Muscle layer of colon (tissue), 2 donors: Measurements from ENCODE around the gene ZNF732.
A peak's percentile ranks its signal among the peaks of the same experiment; 100 is the strongest.
"Not testable (repeated sequence)": the region's sequence is repeated elsewhere in the genome, so short reads cannot be mapped to it uniquely, and the experiment has no call there.

ENCODE experiments used
- H3K27ac ChIP-seq: one replicate; pipeline ENCODE4 v1.7.0; 2013; ENCODE audit warnings: low read depth, mild to moderate bottlenecking, low read length, moderate library complexity
- H3K27me3 ChIP-seq, 2 donors: one replicate each; pipeline ENCODE4 v1.7.0; 2013; ENCODE audit warnings: low read length in 2 of 2, mild to moderate bottlenecking in 2 of 2; ENCODE audit not compliant: insufficient read depth in 2 of 2, control insufficient read depth in 1 of 2
- H3K36me3 ChIP-seq: one replicate; pipeline ENCODE4 v1.7.0; 2013; ENCODE audit warnings: mild to moderate bottlenecking, low read length; ENCODE audit not compliant: insufficient read depth
- H3K4me1 ChIP-seq: one replicate; pipeline ENCODE4 v1.7.0; 2013; ENCODE audit warnings: mild to moderate bottlenecking, low read length; ENCODE audit not compliant: insufficient read depth
- H3K4me3 ChIP-seq, 2 donors: one replicate each; pipeline ENCODE4 v1.7.0; 2013; ENCODE audit warnings: low read length in 2 of 2, low read depth in 1 of 2, mild to moderate bottlenecking in 1 of 2, moderate library complexity in 1 of 2
- H3K9ac ChIP-seq: one replicate; pipeline ENCODE4 v1.7.0; 2013; ENCODE audit warnings: low read length
- H3K9me3 ChIP-seq: one replicate; pipeline ENCODE4 v1.7.0; 2013; ENCODE audit warnings: mild to moderate bottlenecking, low read length
- donor health status: abdominal sarcoma.
- donor health status: Adenocarcinoma of cecum.

The ZNF732 gene

DNA sequence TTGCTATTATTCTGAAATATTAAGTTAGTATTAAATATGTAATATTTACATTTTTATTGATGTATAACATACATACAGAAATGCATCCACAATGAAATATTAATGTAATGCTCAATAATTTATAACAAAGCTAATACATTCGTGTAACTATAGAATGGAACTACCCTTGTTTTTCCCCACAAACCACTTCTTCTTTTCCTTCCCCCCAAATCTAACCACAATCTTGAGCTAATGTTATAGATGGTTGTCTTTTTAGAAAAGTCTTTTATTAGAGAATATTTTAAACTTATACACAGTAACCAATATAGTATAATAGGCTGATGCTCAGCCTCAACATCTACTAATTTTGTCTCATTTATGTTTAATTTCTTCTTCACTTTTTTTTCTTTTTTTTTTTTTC lies 4.5 kb upstream of the ZNF732 start:
- Histone ChIP-seq H3K36me3 (no peaks in the 10 kb centered on the region), H3K9ac (no peak overlapping the region), H3K9me3 (no peaks in the 10 kb centered on the region), H3K4me3 (no peak overlapping the region), H3K27ac (no peak overlapping the region), H3K27me3 (peaks cover 0 to 8% of the 10 kb centered on the region in 2 donors), H3K4me1 (no peaks in the 10 kb centered on the region)

GRCh38 chr4:306551-306961 lies 1.3 kb upstream of the ZNF732 start:
- H3K4me3 ChIP-seq: no peak overlapping the region
- H3K9me3 ChIP-seq: no peaks in the 10 kb centered on the region
- H3K4me1 ChIP-seq: no peaks in the 10 kb centered on the region
- H3K27ac ChIP-seq: no peak overlapping the region
- H3K27me3 ChIP-seq: peaks cover 0 to 12% of the 10 kb centered on the region in 2 donors
- no peaks in the 10 kb centered on the region for H3K36me3 ChIP-seq
- H3K9ac ChIP-seq: no peak overlapping the region

- H3K9me3 ChIP-seq, H3K9ac ChIP-seq, H3K4me1 ChIP-seq, H3K27ac ChIP-seq, H3K36me3 ChIP-seq: not testable (repeated sequence)
- peak overlapping the region in 1 of 2 donors; percentile 45 for H3K4me3 ChIP-seq
- H3K27me3 ChIP-seq: peaks cover 0 to 12% of the 10 kb centered on the region in 2 donors
Measured at GRCh38 chr4:304516-304915, 758 bp downstream of the ZNF732 start.

- H3K9me3 ChIP-seq: no peaks in the 10 kb centered on the region
- H3K36me3 ChIP-seq: no peaks in the 10 kb centered on the region
- H3K4me1 ChIP-seq: no peaks in the 10 kb centered on the region
- H3K9ac ChIP-seq: no peak overlapping the region
- H3K27me3 ChIP-seq: peaks cover 0 to 12% of the 10 kb centered on the region in 2 donors
- no peak overlapping the region for H3K4me3 ChIP-seq
- no peak overlapping the region for H3K27ac ChIP-seq
Measured at GRCh38 chr4:302381-302780, 2.9 kb downstream of the ZNF732 start.

- H3K9me3 ChIP-seq: no peaks in the 10 kb centered on the region
- no peak overlapping the region for H3K27ac ChIP-seq
Measured at GRCh38 chr4:294732-295131, 10.5 kb downstream of the ZNF732 start.

DNA sequence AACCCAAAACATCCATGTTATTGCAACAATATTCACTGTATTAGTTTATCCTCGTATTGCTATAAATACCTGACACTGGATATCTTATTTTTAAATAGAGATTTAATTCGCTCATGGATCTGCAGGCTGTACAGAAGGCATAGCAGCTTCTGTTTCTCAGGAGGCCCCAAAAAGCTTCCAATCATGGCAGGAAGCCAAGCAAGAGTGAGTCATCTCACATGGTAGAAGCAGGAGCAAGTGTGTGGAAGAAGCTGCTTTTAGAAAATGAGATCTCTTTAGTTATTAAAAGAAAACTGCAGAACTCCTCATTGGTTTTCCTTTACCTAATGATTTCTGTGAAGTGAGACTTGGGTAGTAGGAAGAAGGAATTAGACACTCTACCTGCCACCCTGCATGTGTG lies 16.4 kb downstream of the ZNF732 start:
- Histone ChIP-seq H3K27me3 (no peaks in the 10 kb centered on the region), H3K4me1 (no peaks in the 10 kb centered on the region), H3K27ac (no peak overlapping the region), H3K4me3 (no peak overlapping the region), H3K9ac (no peak overlapping the region), H3K36me3 (no peaks in the 10 kb centered on the region), H3K9me3 (no peaks in the 10 kb centered on the region)

More at GRCh38 chr4:294732-295131, 10.5 kb downstream of the ZNF732 start:
- Histone ChIP-seq H3K9ac (no peak overlapping the region), H3K4me1 (no peaks in the 10 kb centered on the region), H3K36me3 (no peaks in the 10 kb centered on the region), H3K27me3 (no peaks in the 10 kb centered on the region), H3K4me3 (no peak overlapping the region)

DNA sequence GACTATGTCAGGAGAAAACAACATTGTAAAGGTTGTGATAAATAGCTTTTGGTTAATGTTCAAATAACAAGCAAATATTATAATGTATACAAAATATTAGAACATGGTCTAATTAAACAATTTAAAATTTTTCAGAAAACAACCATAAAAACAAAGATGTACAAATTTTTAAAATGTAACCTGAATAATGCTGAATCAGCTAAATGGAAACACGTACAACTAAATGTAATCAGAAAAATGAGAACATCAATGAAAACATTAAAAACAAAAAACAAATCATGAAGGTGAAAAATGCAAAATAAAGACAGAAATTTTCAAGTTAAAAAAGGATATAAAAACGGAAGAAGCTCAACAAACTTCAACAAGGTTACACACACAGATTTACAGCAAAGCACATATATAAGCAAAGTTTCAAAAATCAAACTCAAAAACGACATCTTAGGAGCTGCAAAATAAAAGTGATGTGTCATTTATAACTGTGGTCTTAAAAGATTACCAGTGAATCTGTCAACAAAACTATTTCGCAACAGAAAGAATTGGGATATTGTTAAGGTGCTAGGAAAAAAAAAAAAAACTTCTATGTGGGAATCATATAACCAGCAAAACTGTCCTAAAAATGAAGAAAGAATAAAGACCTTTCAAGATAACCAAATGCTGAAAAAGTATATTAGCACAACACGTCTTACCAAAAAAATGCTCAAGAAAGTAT lies 31.8 kb downstream of the ZNF732 start:
- no peak overlapping the region for H3K9ac ChIP-seq
- no peak overlapping the region for H3K4me3 ChIP-seq
- no peak overlapping the region for H3K27ac ChIP-seq
- peaks cover 32% of the 10 kb centered on the region for H3K9me3 ChIP-seq
- H3K27me3 ChIP-seq: no peaks in the 10 kb centered on the region
- H3K36me3 ChIP-seq: no peaks in the 10 kb centered on the region
- no peaks in the 10 kb centered on the region for H3K4me1 ChIP-seq

GRCh38 chr4:271492-272103 lies 33.7 kb downstream of the ZNF732 start:
- Histone ChIP-seq H3K4me3 (peak overlapping the region in 1 of 2 donors; percentile 0), H3K27me3 (no peaks in the 10 kb centered on the region), H3K9me3 (peaks cover 24% of the 10 kb centered on the region), H3K4me1 (no peaks in the 10 kb centered on the region), H3K27ac (no peak overlapping the region), H3K9ac (no peak overlapping the region), H3K36me3 (no peaks in the 10 kb centered on the region)

- H3K4me3 ChIP-seq, H3K27ac ChIP-seq, H3K9ac ChIP-seq, H3K27me3 ChIP-seq, H3K4me1 ChIP-seq, H3K36me3 ChIP-seq: not testable (repeated sequence)
- peaks cover 41% of the 10 kb centered on the region for H3K9me3 ChIP-seq
Measured at GRCh38 chr4:259240-259639, 46.0 kb downstream of the ZNF732 start.

DNA sequence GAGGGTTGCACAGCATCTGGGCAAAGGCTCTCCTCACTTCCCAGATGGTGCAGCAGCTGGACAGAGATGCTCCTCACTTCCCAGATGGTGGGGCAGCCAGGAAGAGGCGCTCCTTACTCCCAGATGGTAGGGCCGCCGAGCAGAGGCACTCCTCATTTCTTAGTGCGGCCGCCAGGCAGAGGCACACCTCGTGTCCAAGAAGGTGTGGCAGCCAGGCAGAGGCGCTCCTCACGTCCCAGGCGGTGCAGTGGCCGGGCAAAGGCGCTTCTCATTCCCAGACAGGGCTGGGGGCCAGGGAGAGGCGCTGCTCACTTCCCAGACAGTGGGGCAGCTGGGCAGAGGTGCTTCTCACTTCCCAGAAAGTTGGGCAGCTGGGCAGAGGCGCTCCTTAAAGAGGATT lies 48.8 kb downstream of the ZNF732 start:
- Histone ChIP-seq H3K4me3 (no peak overlapping the region), H3K9me3 (peaks cover 30% of the 10 kb centered on the region), H3K4me1 (no peaks in the 10 kb centered on the region), H3K9ac (no peak overlapping the region), H3K36me3 (peaks cover 5% of the 10 kb centered on the region), H3K27me3 (no peaks in the 10 kb centered on the region), H3K27ac (no peak overlapping the region)

DNA sequence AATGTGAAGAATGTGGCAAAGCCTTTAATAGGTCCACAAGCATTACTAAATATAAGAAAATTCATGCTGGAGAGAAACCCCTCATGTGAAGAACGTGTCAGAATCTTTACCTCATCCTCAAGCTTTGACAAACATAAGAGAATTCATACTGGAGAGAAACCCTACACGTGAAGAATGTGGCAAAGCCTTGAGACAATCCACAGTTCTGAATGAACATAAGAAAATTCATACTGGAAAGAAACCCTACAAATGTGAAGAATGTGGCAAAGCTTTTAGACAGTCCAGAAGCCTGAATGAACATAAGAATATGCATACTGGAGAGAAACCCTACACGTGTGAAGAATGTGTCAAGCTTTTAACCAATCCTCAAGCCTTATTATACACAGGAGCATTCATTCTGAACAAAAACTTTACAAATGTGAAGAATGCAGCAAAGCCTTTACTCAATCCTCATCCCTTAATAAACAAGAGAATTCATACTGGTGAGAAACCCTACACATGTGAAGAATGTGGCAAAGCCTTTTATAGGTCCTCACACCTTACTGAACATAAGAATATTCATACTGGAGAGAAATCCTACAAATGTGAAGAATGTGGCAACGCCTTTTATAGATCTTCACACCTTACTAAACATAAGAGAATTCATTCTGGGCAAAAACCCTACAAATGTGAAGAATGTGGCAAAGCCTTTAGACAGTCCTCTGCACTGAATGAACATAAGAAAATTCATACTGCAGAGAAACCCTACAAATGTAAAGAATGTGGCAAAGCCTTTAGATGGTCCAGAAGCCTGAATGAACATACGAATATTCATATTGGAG lies 51.1 kb downstream of the ZNF732 start:
- no peak overlapping the region for H3K27ac ChIP-seq
- no peaks in the 10 kb centered on the region for H3K4me1 ChIP-seq
- no peak overlapping the region for H3K4me3 ChIP-seq
- H3K36me3 ChIP-seq: peaks cover 5% of the 10 kb centered on the region
- H3K9ac ChIP-seq: no peak overlapping the region
- H3K9me3 ChIP-seq: peaks cover 30% of the 10 kb centered on the region
- H3K27me3 ChIP-seq: no peaks in the 10 kb centered on the region
